Vagina (tissue), 2 donors: Measurements from ENCODE around the gene COBL. TPM values are rescaled to one million over a fixed set of nuclear protein-coding genes. Genes with fewer than 3 reads are reported as not detected.

Source experiments
- DNase-seq, 2 donors: peaks; one replicate each; pipeline ENCODE4 v3.0.0-alpha.2; 2017; ENCODE audit errors: extremely low spot score in 2 of 2
- H3K27ac ChIP-seq: fragments of 200-600 bp; sonication (generic); one replicate; pipeline ENCODE4 v1.5.1; 2019
- H3K27me3 ChIP-seq: fragments of 200-600 bp; sonication (generic); one replicate; pipeline ENCODE4 v1.5.1; 2019
- H3K36me3 ChIP-seq, 2 donors: fragments of 200-600 bp; sonication (generic); one replicate each; pipeline ENCODE4 v1.5.1; 2017 to 2019
- H3K4me1 ChIP-seq: fragments of 200-600 bp; sonication (generic); one replicate; pipeline ENCODE4 v1.5.1; 2019
- H3K4me3 ChIP-seq, 2 donors: fragments of 200-600 bp; sonication (generic); 1 replicate in 1 of 2; 2 replicates in 1 of 2; pipeline ENCODE4 v1.5.1; 2016 to 2019
- H3K9me3 ChIP-seq: fragments of 200-600 bp; sonication (generic); one replicate; pipeline ENCODE4 v1.5.1; 2019
- POLR2A ChIP-seq, 2 donors: fragments of 450-650 bp; IDR thresholded peaks; one replicate each; pipeline ENCODE4 v1.6.1; 2017; ENCODE audit warnings: antibody characterized with exemption in 2 of 2, mild to moderate bottlenecking in 2 of 2, moderate library complexity in 2 of 2
- POLR2AphosphoS5 ChIP-seq, 2 donors: sonication (generic); formaldehyde crosslinking; IDR thresholded peaks; one replicate each; pipeline ENCODE4 v1.9.0; 2017; ENCODE audit warnings: antibody characterized with exemption in 2 of 2, mild to moderate bottlenecking in 2 of 2, low read depth in 1 of 2; ENCODE audit not compliant: insufficient read depth in 1 of 2
- intact Hi-C: fragments of 100-400 bp; cut with DNase I; formaldehyde crosslinking; loops from one replicate; pipeline ENCODE4 v1.15.1; 2023
- total RNA-seq: library from RNA; depleted of rRNA; stranded (reverse); fragments of >200 nt; gene quantifications from one replicate; pipeline ENCODE4 v1.2.3, GENCODE V29; 2016
- TF ChIP-seq, protein P1 (sequence below), 3 experiments: fragments of 450-650 bp in 2 of 3; fragments of 200-600 bp in 1 of 3; sonication (generic) in 1 of 3; IDR thresholded peaks; one replicate each; pipeline ENCODE4 v1.5.1; 2017 to 2019; ENCODE audit warnings: antibody characterized with exemption in 3 of 3, mild to moderate bottlenecking in 2 of 3, moderate library complexity in 2 of 3

The COBL gene
- total RNA-seq, 1 donor from 2014 or later: 9.3 TPM

DNA sequence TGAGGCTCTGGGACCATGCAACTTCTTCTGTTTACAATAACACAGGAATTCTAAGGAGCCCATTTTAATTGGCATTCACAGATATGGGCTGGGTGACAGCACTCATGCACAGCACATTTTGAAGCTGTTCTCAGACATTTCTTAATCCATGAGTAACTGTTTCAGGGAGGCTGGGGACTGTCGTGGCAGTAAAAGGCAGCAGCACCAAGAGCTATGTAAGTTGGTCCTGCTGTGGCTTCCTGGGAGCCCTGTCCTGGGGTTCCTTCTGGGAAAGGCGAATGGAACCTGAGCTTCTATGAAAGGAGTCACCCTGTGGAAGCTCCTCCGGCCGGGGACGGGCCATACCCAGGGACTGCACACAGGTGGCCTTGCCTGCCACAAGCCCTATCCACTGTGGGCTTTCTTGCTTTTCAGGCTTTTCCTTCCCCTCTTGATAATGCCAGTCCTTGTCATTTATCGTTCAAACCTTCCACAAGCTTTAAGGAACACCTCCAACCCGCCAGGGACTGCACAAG lies 40.5 kb downstream of the COBL start:
- H3K9me3 ChIP-seq: no peaks in the 10 kb centered on the region
- no peaks in the 10 kb centered on the region for H3K27me3 ChIP-seq
- intact Hi-C loops: no loop called here
- H3K36me3 ChIP-seq: no peaks in the 10 kb centered on the region
- DNase-seq: peak in 1 of 2 donors; percentile 74
- TF ChIP-seq POLR2A (IDR thresholded peaks at IDR 0.05) (no peak), POLR2AphosphoS5 (IDR thresholded peaks at IDR 0.05; ENCODE audit: insufficient read depth in 1 of 2, low read depth in 1 of 2) (no peak)
- TF ChIP-seq, protein P1, sequence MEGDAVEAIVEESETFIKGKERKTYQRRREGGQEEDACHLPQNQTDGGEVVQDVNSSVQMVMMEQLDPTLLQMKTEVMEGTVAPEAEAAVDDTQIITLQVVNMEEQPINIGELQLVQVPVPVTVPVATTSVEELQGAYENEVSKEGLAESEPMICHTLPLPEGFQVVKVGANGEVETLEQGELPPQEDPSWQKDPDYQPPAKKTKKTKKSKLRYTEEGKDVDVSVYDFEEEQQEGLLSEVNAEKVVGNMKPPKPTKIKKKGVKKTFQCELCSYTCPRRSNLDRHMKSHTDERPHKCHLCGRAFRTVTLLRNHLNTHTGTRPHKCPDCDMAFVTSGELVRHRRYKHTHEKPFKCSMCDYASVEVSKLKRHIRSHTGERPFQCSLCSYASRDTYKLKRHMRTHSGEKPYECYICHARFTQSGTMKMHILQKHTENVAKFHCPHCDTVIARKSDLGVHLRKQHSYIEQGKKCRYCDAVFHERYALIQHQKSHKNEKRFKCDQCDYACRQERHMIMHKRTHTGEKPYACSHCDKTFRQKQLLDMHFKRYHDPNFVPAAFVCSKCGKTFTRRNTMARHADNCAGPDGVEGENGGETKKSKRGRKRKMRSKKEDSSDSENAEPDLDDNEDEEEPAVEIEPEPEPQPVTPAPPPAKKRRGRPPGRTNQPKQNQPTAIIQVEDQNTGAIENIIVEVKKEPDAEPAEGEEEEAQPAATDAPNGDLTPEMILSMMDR (IDR thresholded peaks at IDR 0.05): no peak
- H3K27ac ChIP-seq: no peak overlapping the region
- H3K4me3 ChIP-seq: no peak overlapping the region
- H3K4me1 ChIP-seq: no peaks in the 10 kb centered on the region

DNA sequence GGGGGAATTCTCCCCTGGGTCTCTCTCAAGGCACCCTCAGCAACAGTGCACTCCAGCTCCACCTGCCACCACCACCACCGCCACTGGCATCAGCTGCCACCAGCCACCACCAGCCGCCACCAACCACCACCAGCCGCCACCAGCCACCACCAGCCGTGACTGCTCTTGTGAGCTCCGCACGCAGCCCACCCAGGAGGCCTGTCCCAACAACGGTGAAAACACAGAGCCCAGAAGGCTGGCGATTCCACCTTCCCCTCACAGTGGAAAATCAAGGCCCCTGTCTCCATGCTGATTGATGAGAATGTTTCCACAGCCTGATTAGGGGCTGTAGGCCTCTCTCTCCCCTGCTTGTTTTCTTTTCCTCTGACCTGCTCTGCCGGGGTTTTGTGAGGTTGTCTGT lies 41.1 kb downstream of the COBL start:
- DNase-seq: peak in 1 of 2 donors; percentile 82
- no peak overlapping the region for H3K4me3 ChIP-seq
- no peaks in the 10 kb centered on the region for H3K4me1 ChIP-seq
- no peaks in the 10 kb centered on the region for H3K27me3 ChIP-seq
- H3K9me3 ChIP-seq: no peaks in the 10 kb centered on the region
- TF ChIP-seq, protein P1 (IDR thresholded peaks at IDR 0.05): no peak
- TF ChIP-seq POLR2A (IDR thresholded peaks at IDR 0.05): no peak
- TF ChIP-seq POLR2AphosphoS5 (IDR thresholded peaks at IDR 0.05; ENCODE audit: insufficient read depth in 1 of 2, low read depth in 1 of 2): no peak
- intact Hi-C loops: no loop called here
- H3K27ac ChIP-seq: no peak overlapping the region
- no peaks in the 10 kb centered on the region for H3K36me3 ChIP-seq

DNA sequence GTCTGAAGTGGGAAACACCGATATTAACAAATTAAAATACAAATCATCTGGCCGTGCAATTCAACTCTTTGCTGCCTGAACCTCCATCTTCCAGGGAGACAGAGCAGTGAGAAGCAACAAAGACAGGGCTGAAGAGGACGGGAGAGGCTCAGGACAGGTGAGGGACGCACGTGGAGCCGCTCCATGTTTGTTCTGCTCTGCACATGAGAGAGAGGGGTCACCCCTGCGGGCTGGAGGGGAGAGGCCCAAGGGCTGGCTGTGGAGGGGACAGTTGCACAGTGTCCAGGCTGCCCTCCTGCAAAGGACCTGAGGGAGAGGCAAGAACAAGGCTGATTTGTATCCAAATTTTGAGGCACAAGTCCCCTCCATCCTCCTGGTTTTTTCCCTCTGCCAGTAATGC lies 41.7 kb downstream of the COBL start:
- Histone ChIP-seq H3K4me3 (no peak overlapping the region), H3K36me3 (no peaks in the 10 kb centered on the region), H3K27me3 (no peaks in the 10 kb centered on the region), H3K4me1 (no peaks in the 10 kb centered on the region), H3K9me3 (no peaks in the 10 kb centered on the region), H3K27ac (no peak overlapping the region)
- peak in 1 of 2 donors; percentile 74 for DNase-seq
- intact Hi-C loops: no loop called here
- no peak for TF ChIP-seq POLR2A (IDR thresholded peaks at IDR 0.05)

DNA sequence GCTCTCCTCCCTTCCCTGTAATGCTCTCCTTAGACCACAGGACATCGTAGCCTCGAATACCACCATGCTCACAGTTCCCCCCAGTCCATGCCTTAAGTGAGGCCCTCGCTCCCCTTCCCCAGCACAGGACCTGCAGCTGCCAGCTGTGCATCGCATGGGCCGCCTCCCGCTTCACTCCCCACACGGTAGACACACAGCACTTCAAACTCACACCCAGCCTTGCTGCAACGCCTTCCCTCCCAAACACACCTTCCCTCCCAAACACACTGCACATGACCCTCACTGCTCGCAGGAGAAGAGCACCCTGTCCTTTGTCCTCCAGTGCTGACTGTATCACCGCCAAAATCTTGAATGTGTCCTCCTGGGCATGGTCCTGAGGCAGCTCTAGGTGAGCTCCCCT lies 42.6 kb downstream of the COBL start:
- H3K9me3 ChIP-seq: no peaks in the 10 kb centered on the region
- H3K27ac ChIP-seq: no peak overlapping the region
- no peaks in the 10 kb centered on the region for H3K4me1 ChIP-seq
- peak in 1 of 2 donors; percentile 89 for DNase-seq
- H3K27me3 ChIP-seq: no peaks in the 10 kb centered on the region
- no peaks in the 10 kb centered on the region for H3K36me3 ChIP-seq
- TF ChIP-seq, protein P1 (IDR thresholded peaks at IDR 0.05): no peak
- TF ChIP-seq POLR2A (IDR thresholded peaks at IDR 0.05): no peak
- no peak for TF ChIP-seq POLR2AphosphoS5 (IDR thresholded peaks at IDR 0.05; ENCODE audit: insufficient read depth in 1 of 2, low read depth in 1 of 2)
- no peak overlapping the region for H3K4me3 ChIP-seq
- intact Hi-C loops: no loop called here

DNA sequence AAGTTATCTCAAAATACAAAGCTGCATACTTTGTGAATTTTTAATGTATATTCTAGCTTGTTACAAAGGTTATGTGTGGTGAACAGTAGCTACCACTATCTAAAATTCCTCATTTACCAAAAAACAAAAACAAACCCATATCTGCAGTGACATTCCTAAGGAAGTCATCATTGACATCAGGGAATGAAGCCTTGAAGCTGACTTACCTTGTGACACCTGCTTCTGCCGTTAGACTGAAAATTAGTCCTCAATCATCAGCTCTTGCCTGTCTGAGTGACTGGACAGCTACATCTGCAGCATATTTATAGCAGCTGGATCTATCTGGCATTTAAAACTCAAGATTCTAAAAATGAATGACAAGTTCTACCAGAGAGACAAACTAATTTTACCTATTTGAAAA lies 43.2 kb downstream of the COBL start:
- no peak overlapping the region for H3K4me3 ChIP-seq
- no peak for TF ChIP-seq POLR2AphosphoS5 (IDR thresholded peaks at IDR 0.05; ENCODE audit: insufficient read depth in 1 of 2, low read depth in 1 of 2)
- TF ChIP-seq POLR2A (IDR thresholded peaks at IDR 0.05): no peak
- TF ChIP-seq, protein P1 (IDR thresholded peaks at IDR 0.05): no peak
- no peaks in the 10 kb centered on the region for H3K4me1 ChIP-seq
- no peaks in the 10 kb centered on the region for H3K27me3 ChIP-seq
- no peak overlapping the region for H3K27ac ChIP-seq
- intact Hi-C loops: no loop called here
- no peak for DNase-seq
- no peaks in the 10 kb centered on the region for H3K9me3 ChIP-seq
- H3K36me3 ChIP-seq: no peaks in the 10 kb centered on the region
